Measurements from ENCODE around the gene ARHGEF28.

The ARHGEF28 gene

DNA sequence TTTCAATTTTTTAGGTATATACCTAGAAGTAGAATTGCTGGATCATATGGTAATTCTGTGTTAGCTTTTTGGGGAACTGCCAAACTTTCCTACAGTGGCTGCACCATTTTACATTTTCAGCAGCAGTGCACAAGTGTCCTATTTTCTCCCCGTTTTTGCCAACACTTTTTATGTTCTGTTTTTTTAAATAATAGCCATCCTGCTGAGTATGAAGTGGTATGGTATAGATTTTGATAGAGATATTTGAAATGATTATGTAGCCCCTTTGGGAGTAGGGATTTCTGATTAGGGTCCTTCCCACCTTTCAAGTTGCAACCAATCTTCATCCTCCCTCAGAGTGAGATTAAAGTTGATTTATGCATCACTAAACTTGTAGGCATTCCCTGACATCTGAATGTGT is 76.5 kb downstream of the ARHGEF28 start:
- DNase-seq, result no peak

DNA sequence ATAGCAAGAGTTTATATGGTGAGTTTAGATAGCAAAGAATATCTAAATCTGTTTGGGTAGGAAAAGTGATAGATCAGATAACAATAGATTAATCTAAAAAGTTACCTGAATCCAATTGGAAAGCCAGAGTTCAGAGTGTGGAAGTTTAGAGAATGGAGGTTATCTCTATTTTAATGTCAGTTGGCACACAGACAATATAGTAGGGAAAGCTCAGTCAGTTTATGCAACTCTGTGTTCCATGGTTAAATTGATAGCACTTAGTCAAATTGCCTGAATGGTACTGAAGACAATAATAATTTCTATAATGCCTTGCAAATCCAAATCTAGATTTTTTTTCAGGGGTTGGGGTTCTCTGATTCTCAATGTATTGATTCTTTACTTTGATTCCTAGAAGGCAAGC is 77.0 kb downstream of the ARHGEF28 start:
- no peak for DNase-seq

DNA sequence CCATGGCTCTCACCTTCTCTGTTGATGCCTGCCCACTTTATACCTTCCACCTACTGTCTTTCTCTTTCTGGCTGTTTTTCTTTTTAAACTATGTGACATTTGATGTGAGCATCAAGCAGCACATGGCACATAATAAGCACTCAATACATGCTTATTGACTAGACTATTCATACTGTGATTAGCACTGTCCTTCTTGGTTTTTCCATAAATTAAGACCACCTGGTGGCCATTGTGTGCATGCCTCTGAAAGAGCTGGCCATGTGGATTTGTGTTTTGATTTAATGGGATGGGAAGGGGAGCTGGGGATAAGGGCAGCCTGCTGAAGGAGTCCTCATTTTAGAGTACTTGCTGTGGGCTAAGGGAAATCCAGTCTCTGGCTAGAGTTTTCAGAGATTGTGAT is 79.4 kb downstream of the ARHGEF28 start:
- no peak for DNase-seq

DNA sequence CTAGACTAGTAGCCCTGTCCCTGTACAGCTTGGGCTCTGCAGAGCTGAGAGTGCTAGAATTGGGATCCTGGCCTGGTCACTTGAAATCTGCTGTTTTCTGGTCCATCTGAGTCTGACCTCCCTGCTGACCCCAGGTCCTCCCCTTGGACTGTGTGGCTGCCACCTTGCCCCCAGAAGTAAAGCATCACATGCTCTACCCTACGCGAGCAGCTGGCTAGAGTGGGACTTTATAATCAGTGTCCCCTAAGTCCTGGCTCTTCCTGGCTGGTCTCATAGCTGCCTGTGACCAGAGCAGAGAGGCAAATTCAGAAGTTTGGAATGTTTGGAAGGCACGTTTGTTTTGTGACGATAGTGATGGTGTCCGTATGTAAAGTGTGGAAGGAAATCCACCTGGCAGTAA is 81.0 kb downstream of the ARHGEF28 start:
- DNase-seq, result no peak

DNA sequence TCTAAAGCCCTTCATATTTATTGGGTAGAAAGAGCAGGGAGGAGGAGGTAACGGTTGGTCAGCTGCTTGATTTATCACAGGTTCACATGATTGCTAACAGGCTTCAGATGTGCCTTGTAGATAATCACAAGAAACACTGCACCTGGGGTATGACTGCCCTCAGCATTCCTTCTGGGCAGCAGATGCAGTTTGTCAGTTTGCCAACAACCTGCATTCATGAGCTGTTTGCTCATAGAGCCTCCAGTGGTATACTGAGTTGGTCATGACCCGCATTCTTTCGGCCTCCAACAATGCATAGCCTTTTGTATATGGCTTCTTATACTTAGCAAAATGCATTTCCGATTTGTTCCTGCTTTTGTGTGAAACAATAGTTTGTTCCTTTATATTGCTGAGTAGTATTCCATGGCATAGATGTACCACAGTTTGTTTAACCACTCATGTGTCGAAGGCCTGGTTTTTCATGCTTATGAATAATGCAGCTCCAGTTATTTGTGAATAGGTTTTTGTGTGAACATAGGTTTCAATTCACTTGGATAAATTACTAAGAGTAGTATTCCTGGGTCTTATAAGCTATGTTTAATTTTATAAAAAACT is 83.6 kb downstream of the ARHGEF28 start:
- no peak for DNase-seq

DNA sequence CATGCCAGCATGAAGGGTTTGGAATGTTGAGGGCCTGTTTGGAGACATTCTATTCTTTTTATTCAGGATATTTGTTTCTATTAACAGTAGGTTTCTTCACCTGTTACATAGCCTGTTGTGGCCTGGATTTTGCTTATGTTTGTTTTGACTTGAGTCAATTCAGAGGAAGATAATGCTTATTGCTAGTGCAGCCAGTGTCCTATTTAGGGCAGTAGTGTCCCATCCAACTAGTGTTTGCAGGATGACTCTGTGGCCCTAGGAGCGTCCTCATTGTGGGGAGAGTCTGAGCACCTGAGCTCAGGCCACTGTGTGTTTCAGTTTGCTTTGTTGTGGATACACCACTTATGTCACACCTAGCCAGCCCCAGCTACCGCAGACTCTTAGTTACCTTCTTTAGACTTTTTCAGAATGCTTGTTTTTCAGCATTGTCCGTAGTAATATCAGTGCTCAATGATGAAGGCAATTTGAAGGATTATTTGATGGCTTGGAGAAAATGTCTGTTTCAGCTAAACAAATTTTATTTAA is 90.3 kb downstream of the ARHGEF28 start:
- no peak for DNase-seq

DNA sequence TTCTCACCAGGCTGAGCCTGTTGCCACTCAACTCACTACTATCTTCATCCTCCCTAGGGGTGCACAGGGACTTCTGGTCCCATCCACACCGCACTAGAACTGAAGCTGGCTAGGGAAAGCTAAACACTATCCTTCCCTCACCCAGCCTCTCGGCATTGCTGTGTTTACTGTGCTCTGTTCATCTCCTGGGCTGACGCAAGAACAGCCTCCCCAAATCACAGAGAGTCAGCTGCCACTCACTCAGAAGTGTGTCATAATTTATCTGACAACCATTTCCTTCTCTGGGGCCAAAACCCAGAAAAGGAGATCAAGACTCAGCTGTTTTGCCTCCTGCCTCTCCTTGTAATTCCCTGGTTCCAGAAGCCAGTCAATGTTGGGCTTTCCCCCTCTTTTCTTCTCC is 92.8 kb downstream of the ARHGEF28 start:
- DNase-seq, result no peak

DNA sequence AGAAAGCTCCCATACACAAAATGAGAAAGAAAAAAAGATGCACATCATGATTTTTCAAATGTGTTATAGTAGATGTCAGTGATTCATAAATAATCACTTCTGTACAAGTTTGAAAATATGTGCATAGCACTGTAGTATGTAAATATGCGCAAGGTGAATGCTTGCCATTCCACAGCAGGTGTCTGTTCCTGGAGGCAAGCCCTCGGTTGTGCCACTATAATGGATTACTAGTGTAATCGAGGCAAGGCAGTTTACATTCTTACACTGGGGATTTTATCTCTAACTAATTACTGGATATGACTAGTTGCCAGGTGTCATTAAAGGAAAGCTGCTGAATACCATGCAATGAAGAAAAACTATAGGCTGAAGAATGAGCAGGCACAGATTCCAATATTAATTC is 93.6 kb downstream of the ARHGEF28 start:
- no peak for DNase-seq

DNA sequence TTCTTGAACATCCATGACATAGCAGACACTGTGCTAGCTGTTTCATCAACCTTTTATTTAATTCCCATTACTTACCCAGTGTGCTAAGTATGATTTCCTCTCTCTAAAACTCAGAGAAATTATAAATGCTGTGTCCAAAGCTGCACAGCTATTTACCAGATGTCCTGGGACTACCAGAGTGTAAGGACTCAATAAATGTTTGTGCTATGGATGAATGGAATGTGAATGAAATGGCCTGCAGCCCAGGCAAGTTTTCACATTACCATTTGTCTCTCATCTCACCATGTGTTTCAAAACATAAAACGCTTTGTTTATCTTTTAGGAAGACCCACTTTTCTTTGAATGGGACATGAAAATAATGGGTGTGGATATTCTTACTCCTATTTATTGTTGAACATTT is 96.2 kb downstream of the ARHGEF28 start:
- DNase-seq, result no peak

DNA sequence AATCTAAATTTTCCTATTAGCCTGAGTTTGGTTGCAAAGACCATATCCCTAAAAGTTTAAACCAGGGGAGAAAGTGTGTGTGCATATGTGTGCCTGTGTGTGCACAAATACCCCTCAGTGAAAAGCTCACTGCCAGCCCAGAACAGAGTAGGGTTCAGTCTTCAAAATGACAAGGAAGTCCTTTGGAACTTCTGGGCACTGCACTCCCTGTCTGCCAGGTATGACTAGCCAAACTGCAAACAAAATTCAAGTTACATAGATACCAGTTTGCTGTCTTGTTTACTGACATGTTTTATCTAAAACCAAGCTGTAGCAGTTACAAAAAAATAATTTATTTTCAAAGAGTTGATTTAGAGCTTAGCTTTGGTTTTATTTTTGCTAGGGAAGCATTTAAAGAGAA is 100.1 kb downstream of the ARHGEF28 start:
- no peak for DNase-seq

DNA sequence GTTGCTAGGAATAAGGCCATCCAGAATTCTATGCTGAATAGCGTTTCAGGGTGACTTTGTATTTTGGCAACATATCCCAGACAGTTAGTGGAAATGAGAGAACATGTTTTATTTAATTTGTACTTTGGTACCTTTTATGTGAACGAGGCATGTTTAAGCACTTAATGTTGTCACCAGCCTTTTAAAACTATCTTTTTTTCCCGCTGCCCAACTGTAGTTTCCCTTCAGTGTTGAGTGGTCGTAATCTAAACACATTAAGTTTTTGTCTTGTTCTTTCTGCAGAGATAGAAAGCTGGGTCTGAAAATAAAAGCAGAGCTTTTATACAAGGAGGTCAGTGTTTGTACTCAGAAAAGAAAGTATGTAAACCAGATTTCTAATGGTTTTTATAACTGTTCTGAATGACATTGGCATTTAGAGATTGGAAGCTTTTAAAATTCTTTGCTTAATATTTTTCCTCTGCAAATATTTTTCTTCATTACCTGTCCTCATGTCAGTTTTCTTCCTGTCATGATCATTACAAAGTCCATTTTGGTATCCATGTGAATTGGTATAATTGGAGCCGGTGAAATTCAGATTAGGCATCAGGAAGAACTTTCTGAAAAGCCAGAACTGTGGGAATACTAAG is 100.7 kb downstream of the ARHGEF28 start:
- DNase-seq, result no peak

DNA sequence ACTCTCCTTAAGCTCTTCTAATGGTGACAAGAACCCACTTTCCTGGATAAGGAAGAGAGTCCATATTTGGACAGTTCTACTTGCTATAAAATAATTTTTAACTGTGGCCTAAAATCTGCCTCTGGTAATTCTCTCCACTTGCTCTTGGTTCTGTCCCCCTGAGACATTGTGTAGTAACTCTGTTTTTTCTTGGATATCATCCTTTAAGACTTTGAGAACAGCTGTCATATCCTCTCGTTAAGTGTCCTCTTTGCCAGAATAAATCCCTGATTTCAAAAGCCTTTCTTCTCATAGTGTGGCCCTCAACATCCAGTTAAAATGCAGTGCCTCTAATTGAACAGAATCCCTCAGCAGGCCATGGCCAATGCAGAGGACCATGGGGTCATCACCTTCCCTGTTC is 101.5 kb downstream of the ARHGEF28 start:
- no peak for DNase-seq

DNA sequence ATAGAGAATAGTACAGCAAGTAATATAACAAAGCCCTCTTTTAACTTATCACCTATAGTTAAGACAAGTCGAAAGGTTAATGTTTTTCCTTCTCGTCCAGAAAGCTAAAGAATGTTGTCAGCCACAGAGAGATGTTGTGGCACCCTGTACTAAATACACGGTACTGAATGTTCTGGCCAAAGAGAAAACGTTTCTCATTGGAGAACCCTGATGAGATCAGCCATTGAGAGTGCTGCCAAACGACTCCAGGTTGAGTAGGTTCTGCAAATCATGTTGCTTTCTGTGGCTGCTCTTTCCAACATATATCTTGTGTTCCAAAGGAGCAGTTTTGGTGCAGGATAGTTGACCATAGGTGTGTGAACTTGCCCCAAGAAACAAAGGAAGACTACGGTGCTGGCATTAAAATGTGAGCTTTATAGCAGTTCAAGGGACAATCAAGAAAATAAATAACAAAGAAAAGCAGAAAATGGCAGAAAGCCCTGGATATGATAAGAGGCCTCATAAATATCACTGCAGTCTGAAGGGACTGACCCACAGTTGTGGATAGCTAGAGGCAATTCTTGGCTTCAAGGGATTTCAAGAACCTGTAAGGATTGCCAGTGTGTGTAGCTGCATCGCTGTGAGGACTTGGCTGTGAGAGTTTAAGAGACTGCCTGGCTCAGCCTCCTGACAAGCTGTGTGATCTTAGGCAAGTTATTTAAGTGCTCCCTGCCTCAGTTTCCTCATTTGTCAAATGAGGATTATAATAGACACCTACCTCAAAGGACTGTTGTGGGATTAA is 102.7 kb downstream of the ARHGEF28 start:
- no peak for DNase-seq

DNA sequence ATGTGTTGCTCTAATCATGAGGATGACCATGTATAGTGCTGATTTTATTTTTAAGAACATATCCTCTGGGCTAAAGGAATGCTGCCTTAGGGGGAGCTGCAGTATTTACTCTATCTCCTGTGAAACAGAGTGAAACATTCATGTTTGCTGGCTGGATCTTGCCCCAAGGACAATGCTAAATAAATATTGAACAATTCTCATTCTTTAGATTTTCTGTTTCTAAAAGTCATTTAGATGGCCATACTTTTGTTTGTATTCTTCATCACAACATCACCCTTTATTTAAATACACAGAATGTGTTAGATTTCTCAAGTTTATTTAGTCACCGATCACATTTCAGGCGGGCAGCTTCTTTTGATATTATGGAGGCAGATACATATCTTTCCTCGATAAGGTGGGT is 103.3 kb downstream of the ARHGEF28 start:
- no peak for DNase-seq

DNA sequence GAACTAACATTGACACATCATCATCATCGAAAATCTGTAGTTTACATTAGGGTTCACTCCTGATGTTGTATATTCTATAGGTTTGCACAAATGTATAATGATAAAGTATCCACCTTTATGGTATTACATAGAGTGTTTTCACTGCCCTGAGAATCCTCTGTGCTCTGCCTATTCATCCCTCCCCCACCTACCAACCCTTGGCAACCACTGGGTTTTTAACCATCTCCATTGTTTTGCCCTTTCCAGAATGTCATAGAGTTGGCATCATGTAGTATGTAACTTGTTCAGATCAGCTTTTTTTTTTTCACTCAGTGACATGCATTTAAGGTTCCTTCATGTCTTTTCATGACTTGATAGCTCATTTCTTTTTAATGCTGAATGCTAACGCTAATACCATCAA is 106.0 kb downstream of the ARHGEF28 start:
- DNase-seq, result no peak

DNA sequence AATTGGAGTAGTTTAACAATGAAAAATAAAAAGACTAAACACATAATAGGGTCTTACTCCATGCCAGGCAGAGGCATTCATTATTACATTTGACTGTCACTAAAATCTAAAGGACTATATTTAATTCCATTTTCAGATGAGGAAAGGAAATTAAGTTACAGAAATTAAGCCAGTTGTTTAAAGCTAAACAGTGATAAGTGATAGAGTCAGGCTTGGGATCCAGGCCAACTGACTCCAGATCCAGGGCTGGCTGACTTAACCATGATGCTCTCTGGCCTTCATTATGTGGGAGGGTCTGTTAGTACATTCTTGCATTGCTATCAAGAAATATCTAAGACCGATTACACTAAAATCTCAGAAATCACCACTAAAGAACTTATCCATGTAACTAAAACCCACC is 107.2 kb downstream of the ARHGEF28 start:
- DNase-seq, result no peak

DNA sequence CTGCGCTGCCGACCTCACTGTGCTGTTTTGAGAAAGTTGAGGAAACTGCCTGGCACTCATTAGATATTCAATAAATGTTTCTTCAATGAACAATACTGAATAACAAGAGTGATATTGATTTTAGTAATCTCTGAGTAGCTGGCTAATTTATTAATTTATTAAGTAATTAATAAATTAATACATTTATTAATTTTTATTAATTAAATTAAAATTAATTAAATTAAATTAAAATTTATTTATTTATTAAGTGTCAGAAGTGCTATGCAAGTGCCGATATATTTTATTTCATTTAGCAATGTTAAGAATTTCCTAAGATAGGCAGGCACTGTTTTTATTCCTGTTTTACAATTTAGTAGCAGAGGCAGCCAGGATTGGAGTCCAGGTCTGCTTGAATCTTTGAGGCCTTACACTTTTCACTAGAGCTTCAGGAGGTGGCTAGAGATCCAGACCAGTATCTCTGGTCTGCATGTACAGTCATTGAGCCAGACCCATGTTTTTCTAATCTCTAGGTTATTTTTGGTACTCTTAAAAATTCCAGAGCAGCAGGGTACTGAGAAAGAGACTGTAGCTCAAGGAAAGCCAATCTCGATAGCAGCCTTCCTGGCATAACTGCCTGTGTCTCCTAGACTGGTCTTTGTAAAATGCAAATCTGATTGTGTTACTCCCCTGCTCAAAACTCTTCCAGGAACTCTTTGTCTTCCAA is 109.2 kb downstream of the ARHGEF28 start:
- no peak for DNase-seq

DNA sequence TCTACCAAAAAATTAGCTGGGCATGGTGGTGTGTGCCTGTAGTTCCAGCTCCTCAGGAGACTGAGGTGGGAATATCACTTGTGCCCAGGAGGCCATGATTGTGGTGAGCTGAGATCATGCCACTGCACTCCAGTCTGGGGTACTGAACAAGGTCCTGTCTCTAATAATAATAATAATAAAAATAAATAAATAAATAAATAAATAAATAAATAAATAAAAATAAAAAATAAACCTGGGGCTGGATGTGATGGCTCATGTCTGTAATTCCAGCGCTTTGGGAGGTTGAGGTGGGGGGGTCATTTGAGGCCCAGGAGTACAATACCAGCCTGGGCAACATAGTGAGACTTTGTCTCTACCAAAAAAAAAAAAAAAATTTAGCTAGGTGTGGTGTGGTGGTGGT is 113.7 kb downstream of the ARHGEF28 start:
- no peak for DNase-seq

DNA sequence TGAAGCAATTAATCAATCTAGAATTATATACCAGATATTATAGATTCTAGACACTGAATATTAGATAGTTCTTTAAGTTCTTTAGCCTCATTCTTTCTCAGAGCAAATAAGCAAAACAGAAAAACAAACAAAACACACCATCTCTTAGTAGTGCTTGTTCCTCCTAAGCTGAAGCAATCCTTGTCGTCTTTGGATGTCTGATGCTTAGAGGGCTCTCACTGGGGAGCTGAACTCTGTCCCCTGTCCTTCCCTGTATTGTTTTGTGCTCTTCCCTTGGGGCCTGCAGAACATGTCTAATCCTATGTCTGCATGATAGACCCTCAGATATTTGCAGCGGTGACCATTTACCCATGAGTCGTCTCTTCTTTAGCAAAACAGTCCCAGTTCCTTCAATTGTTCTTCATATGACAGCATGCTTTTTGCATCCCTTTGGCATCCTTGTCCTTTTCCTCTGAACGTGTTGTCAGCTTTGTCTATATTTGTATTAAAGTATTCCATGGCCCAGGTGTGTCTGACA is 114.3 kb downstream of the ARHGEF28 start:
- no peak for DNase-seq

DNA sequence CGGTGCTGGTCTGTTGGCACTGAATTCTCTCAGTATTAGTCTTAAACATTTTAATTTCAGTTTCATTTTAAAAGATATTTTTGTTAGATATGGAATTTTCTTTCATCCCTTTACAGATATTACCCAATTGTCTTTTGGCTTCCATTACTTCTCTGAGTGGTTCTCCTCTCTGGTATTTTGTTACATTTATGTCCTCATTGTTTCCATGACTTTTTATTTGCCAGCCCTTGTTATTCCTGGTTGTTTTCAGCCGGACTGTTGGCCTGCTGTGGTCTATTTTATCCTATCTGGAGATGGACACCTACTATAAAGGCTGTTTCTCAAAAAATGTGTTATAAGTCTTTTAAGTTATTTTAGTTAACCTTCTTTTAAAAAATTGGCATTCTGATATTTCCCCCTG is 117.2 kb downstream of the ARHGEF28 start:
- no peak for DNase-seq

DNA sequence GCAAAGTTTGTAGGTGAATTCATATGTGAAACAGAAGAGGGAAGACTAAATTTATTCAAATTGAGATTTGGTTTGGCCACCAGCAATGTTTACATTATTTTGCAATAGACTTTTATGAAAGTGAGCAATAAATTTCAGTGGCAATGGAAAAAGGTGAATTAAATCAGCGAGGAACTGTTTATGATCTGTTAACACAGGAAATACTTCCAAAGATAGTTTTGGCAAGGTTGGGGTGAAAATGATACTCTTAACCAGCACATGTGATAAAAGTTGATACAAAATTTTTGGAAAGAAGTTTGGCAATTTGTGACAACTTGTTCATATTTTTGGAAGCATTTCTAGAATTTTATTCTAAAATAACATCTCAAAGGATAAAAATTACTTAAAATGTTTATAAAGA is 119.8 kb downstream of the ARHGEF28 start:
- no peak for DNase-seq

DNA sequence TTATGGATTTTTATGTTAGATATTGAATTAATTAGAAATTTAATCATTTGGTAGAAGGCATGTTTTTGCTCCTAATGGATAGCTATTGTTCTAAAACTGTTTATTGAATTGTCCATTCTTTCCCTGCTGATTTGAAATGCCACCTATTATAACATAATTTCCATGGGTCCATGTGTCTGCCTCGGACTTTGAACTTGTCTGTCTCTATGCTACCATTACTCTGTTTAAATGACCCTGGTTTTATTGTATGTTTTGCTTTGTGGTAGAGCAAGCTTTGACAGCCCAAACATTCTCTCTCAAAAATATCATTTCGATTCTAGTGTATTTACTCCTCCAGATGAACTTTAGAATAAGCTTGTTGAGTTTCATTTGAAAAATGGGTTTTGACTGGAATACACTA is 120.6 kb downstream of the ARHGEF28 start:
- no peak for DNase-seq

DNA sequence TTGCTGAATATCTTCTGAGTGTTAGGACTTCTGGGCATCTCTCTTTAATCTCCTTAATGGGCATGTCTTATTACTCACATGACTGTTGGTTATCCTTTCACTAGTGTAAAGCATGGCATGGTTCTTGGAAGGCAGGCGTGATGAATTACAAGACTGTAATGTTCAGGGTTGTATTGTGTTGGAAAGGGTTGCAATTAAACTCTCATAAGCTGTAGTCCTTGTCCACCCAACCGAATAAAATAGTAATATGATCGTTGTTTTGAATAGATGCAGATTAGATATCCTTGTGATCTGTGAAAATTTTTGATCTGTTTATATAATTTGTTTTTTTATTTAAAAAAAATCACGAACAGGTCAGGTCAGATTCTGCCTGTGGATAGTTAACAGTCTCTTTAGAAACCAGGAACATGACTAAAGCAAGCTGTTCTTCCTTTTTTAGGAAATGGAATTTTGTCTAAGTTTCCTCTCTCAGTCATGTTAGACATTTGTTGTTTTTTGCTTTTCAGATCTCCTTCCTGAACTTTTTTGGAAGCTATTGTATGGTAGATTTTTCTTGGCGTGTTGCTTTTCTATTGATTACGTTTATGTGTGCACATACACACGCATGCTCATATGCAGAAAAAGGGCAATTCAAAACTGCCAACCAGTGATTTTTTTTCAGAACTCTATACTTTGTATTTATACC is 121.8 kb downstream of the ARHGEF28 start:
- no peak for DNase-seq

All from effector CD8-positive, alpha-beta T cell (primary cell).